NCI-H1105 (cell line): ENCODE measurements around the gene GRIP1.
A peak's percentile ranks its signal among the peaks of the same experiment; 100 is the strongest.

Experiments
- DNase-seq: peaks from one replicate; lab custom pipeline; 2025; lab: John Stamatoyannopoulos, UW

GRIP1 gene

GRCh38 chr12:66693901-66694513 lies 15.1 kb upstream of the GRIP1 start:
- peak; percentile 67 for DNase-seq

- no peak for DNase-seq
Measured at GRCh38 chr12:66692986-66693385, 14.1 kb upstream of the GRIP1 start.

GRCh38 chr12:66692170-66692569 lies 13.3 kb upstream of the GRIP1 start:
- no peak for DNase-seq

- DNase-seq = peak; percentile 68
Measured at GRCh38 chr12:66688846-66689439, 10.1 kb upstream of the GRIP1 start.

- no peak for DNase-seq
Measured at GRCh38 chr12:66684222-66684621, 5.3 kb upstream of the GRIP1 start.

- DNase-seq = no peak
Measured at GRCh38 chr12:66683822-66684221, 4.9 kb upstream of the GRIP1 start.

- no peak for DNase-seq
Measured at GRCh38 chr12:66683073-66683472, 4.2 kb upstream of the GRIP1 start.

GRCh38 chr12:66679461-66680084 lies 697 bp upstream of the GRIP1 start:
- no peak for DNase-seq

- no peak for DNase-seq
Measured at GRCh38 chr12:66676241-66676640, 2.6 kb downstream of the GRIP1 start.

GRCh38 chr12:66674495-66675122 lies 4.3 kb downstream of the GRIP1 start:
- DNase-seq = no peak

GRCh38 chr12:66669541-66669940 lies 9.3 kb downstream of the GRIP1 start:
- DNase-seq = peak; percentile 68

- peak; percentile 53 for DNase-seq
Measured at GRCh38 chr12:66668311-66668710, 10.6 kb downstream of the GRIP1 start.

- DNase-seq = no peak
Measured at GRCh38 chr12:66667906-66668305, 11.0 kb downstream of the GRIP1 start.

- no peak for DNase-seq
Measured at GRCh38 chr12:66666481-66666880, 12.4 kb downstream of the GRIP1 start.

GRCh38 chr12:66665435-66665985 lies 13.4 kb downstream of the GRIP1 start:
- no peak for DNase-seq

GRCh38 chr12:66664076-66664475 lies 14.8 kb downstream of the GRIP1 start:
- DNase-seq = no peak

- no peak for DNase-seq
Measured at GRCh38 chr12:66663611-66664010, 15.3 kb downstream of the GRIP1 start.

- peak; percentile 31 for DNase-seq
Measured at GRCh38 chr12:66662729-66663128, 16.1 kb downstream of the GRIP1 start.

GRCh38 chr12:66662179-66662578 lies 16.7 kb downstream of the GRIP1 start:
- DNase-seq = no peak

GRCh38 chr12:66661357-66661756 lies 17.5 kb downstream of the GRIP1 start:
- DNase-seq = no peak

- no peak for DNase-seq
Measured at GRCh38 chr12:66653796-66654195, 25.1 kb downstream of the GRIP1 start.

GRCh38 chr12:66648033-66648735 lies 30.7 kb downstream of the GRIP1 start:
- DNase-seq = no peak
